GM12878 (cell line): ENCODE measurements around the gene CLCN7. TPM values are rescaled to one million over a fixed set of nuclear protein-coding genes. Genes with fewer than 3 reads are reported as not detected.

Experiments used
- ATAC-seq: fragments of 200-7000 bp; cut with Tn5 transposase; 3 replicates; pipeline ENCODE4 v1.9.1; 2020; ENCODE audit warnings: mild to moderate bottlenecking, moderate library complexity
- BruUV-seq: library from RNA; stranded (reverse); fragments of 400-500 nt; replicated peaks from 2 replicates; lab custom pipeline; 2021; lab: Mats Ljungman, UMichigan
- CTCF ChIA-PET: fragments of 300-600 bp; sonication (Branson Sonifier 250); formaldehyde crosslinking; extraction: SDS; loops from one replicate; lab custom pipeline; 2021; ENCODE audit warnings: inconsistent platforms; lab: Yijun Ruan, JAX
- POLR2A ChIA-PET: fragments of 350-600 bp; formaldehyde crosslinking; extraction: SDS; loops from one replicate; lab custom pipeline; 2021; ENCODE audit warnings: inconsistent platforms; lab: Charles Lee
- RAD21 ChIA-PET: fragments of 300-600 bp; sonication (Branson Sonifier 250); formaldehyde crosslinking; loops from one replicate; lab custom pipeline; 2023; ENCODE audit warnings: antibody characterized with exemption; ENCODE audit not compliant: unreplicated experiment; lab: Charles Lee
- SMC1A ChIA-PET: fragments of 300-600 bp; sonication (Branson Sonifier 250); formaldehyde crosslinking; loops from one replicate; lab custom pipeline; 2023; ENCODE audit not compliant: unreplicated experiment, uncharacterized antibody; lab: Charles Lee
- DNase-seq: peaks from one replicate; pipeline ENCODE4 v3.0.0-alpha.2; 2011; ENCODE audit warnings: low read depth, low spot score
- FAIRE-seq: peaks from 3 replicates; lab custom pipeline; 2011; peaks lifted over from hg19 to GRCh38; lab: Jason Lieb, UNC
- H2AFZ ChIP-seq: 2 replicates; pipeline ENCODE4 v1.6.0; 2011; ENCODE audit warnings: low read depth, low read length, control low read depth; ENCODE audit not compliant: control insufficient read depth
- H3K27ac ChIP-seq: 2 replicates; pipeline ENCODE4 v1.5.1; 2011; ENCODE audit warnings: control low read depth; ENCODE audit not compliant: control insufficient read depth, insufficient read depth
- H3K27me3 ChIP-seq, 2 experiments: replicated peaks in 1 of 2; 2 replicates each; pipeline versions ENCODE4 v1.6.0 to v1.6.1; 2011; ENCODE audit warnings: low read length in 1 of 2; ENCODE audit not compliant: control insufficient read depth in 2 of 2, insufficient read depth in 2 of 2
- H3K36me3 ChIP-seq, 2 experiments: 2 replicates each; pipeline ENCODE4 v1.5.1; 2011; ENCODE audit warnings: low read length in 1 of 2; ENCODE audit not compliant: control insufficient read depth in 2 of 2, insufficient read depth in 2 of 2
- H3K4me1 ChIP-seq: 2 replicates; pipeline ENCODE4 v1.6.1; 2011; ENCODE audit warnings: mild to moderate bottlenecking, low read length, moderate library complexity, mixed read lengths; ENCODE audit not compliant: control insufficient read depth, insufficient read depth
- H3K4me2 ChIP-seq: 2 replicates; pipeline ENCODE4 v1.6.0; 2011; ENCODE audit warnings: control low read depth; ENCODE audit not compliant: control insufficient read depth, insufficient read depth
- H3K4me3 ChIP-seq: fragments of 200-600 bp; sonication (generic); 2 replicates; pipeline ENCODE4 v1.5.1; 2016
- H3K79me2 ChIP-seq: 2 replicates; pipeline ENCODE4 v1.6.0; 2011; ENCODE audit warnings: low read length; ENCODE audit not compliant: control insufficient read depth, insufficient read depth
- H3K9ac ChIP-seq: 2 replicates; pipeline ENCODE4 v1.8.0; 2011; ENCODE audit warnings: low read length, control low read depth, mixed read lengths; ENCODE audit not compliant: control insufficient read depth, insufficient read depth
- H3K9me3 ChIP-seq: replicated peaks from 3 replicates; pipeline ENCODE4 v1.5.1; 2011; ENCODE audit warnings: mild to moderate bottlenecking, low read length; ENCODE audit not compliant: control insufficient read depth, insufficient read depth
- H4K20me1 ChIP-seq: 2 replicates; pipeline ENCODE4 v1.6.0; 2011; ENCODE audit not compliant: control insufficient read depth, insufficient read depth
- BMI1 ChIP-seq: fragments of 450-650 bp; IDR thresholded peaks from 2 replicates; pipeline ENCODE4 v1.6.1; 2016; ENCODE audit warnings: mild to moderate bottlenecking, moderate library complexity, borderline replicate concordance
- EZH2 ChIP-seq: IDR thresholded peaks from 2 replicates; pipeline ENCODE4 v1.6.1; 2012; ENCODE audit warnings: low read depth, mild to moderate bottlenecking, control low read depth, inconsistent platforms, low read length, borderline replicate concordance; ENCODE audit not compliant: control insufficient read depth
- FOXK2 ChIP-seq: fragments of 450-650 bp; IDR thresholded peaks from 2 replicates; pipeline ENCODE4 v1.6.1; 2017; ENCODE audit warnings: mild to moderate bottlenecking, moderate library complexity
- HDGF ChIP-seq: fragments of 450-650 bp; IDR thresholded peaks from 2 replicates; pipeline ENCODE4 v1.6.1; 2016; ENCODE audit warnings: antibody characterized with exemption
- JUNB ChIP-seq: IDR thresholded peaks from 2 replicates; pipeline ENCODE4 v1.6.1; 2016; ENCODE audit warnings: antibody characterized with exemption, mild to moderate bottlenecking
- PAX8 ChIP-seq: fragments of 450-650 bp; IDR thresholded peaks from 2 replicates; pipeline ENCODE4 v1.6.1; 2017; ENCODE audit warnings: mild to moderate bottlenecking, moderate library complexity
- PML ChIP-seq: IDR thresholded peaks from 2 replicates; pipeline ENCODE4 v1.6.1; 2012; ENCODE audit warnings: low read length, inconsistent platforms
- POU2F2 ChIP-seq: IDR thresholded peaks from 3 replicates; pipeline ENCODE4 v1.6.1; 2011; ENCODE audit warnings: low read depth, mild to moderate bottlenecking, low read length, borderline replicate concordance
- SREBF1 ChIP-seq: IDR thresholded peaks from 2 replicates; pipeline ENCODE4 v1.6.1; 2012; ENCODE audit warnings: mild to moderate bottlenecking, low read length
- SRF ChIP-seq, 2 experiments: IDR thresholded peaks; 2 replicates each; pipeline ENCODE4 v1.6.1; 2011; ENCODE audit warnings: low read depth in 2 of 2, low read length in 2 of 2, mild to moderate bottlenecking in 1 of 2, moderate library complexity in 1 of 2
- STAT1 ChIP-seq: fragments of 450-650 bp; conservative IDR thresholded peaks from 2 replicates; pipeline ENCODE4 v1.6.1; 2014; ENCODE audit warnings: antibody characterized with exemption, mild to moderate bottlenecking
- ZBED1 ChIP-seq: IDR thresholded peaks from 2 replicates; pipeline ENCODE4 v1.6.1; 2016; ENCODE audit warnings: borderline replicate concordance
- WGBS: methylation state at CpG from one replicate; pipeline ENCODE4 v1.1.6; 2016; ENCODE audit warnings: low lambda C conversion rate; ENCODE audit not compliant: insufficient replicate concordance, insufficient coverage; ENCODE audit errors: missing lambda C conversion rate; 5-methylcytosine and 5-hydroxymethylcytosine counted together
- in situ Hi-C: fragments of 300-500 bp; cut with MboI; formaldehyde crosslinking; loops from 9 replicates; pipeline ENCODE4 v1.14.3; 2018; ENCODE audit warnings: mixed read lengths
- intact Hi-C: fragments of 100-400 bp; cut with micrococcal nuclease; formaldehyde crosslinking; loops from one replicate; pipeline ENCODE4 v1.14.2; 2022; ENCODE audit not compliant: unreplicated experiment
- polyA plus RNA-seq, 11 experiments: library from polyadenylated mRNA; depleted of rRNA in 4 of 11; unstranded in 6 of 11; stranded (reverse) in 5 of 11; fragments of >200 nt; fragmentation: Nextera tagmentation in 4 of 11; fragmentation: Illumina TruSeq in 1 of 11; extraction: Ambion mirVana in 4 of 11; extraction: Trizol in 1 of 11; gene quantifications; 1 replicate in 1 of 11; 2 replicates in 10 of 11; pipeline versions ENCODE4 v1.2.1 to v1.2.3, GENCODE V29; 2011 to 2016; ENCODE audit warnings: inconsistent platforms in 2 of 11, missing spikeins in 2 of 11, low read depth in 1 of 11
- total RNA-seq, 4 experiments: library from RNA; depleted of rRNA in 3 of 4; stranded (reverse); fragments of >200 nt in 3 of 4; fragmentation: Illumina TruSeq in 1 of 4; extraction: Trizol in 1 of 4; gene quantifications; 2 replicates each; pipeline versions ENCODE4 v1.2.1 to v1.2.3, GENCODE V29; 2013 to 2021
- TF ChIP-seq, protein P1 (sequence below): fragments of 450-650 bp; IDR thresholded peaks from 2 replicates; pipeline ENCODE4 v1.6.1; 2017; ENCODE audit warnings: borderline replicate concordance
- TF ChIP-seq, protein P2 (sequence below): IDR thresholded peaks from 2 replicates; pipeline ENCODE4 v1.6.1; 2011; ENCODE audit warnings: borderline replicate concordance, low read depth, mild to moderate bottlenecking, moderate library complexity, mixed read lengths, low read length; ENCODE audit not compliant: insufficient read depth; ENCODE audit errors: extremely low read length
- TF ChIP-seq, protein P3 (sequence below): fragments of 450-650 bp; IDR thresholded peaks from 2 replicates; pipeline ENCODE4 v1.6.1; 2018; ENCODE audit warnings: borderline replicate concordance, mild to moderate bottlenecking; ENCODE audit not compliant: partially characterized antibody
- TF ChIP-seq, protein P4 (sequence below): fragments of 450-650 bp; IDR thresholded peaks from 2 replicates; pipeline ENCODE4 v1.6.1; 2016; ENCODE audit warnings: mild to moderate bottlenecking

CLCN7 gene
- total and polyA plus RNA-seq, 10 of the 15 experiments (the other 5 are each of a cell fraction or from before 2014, with no cell fraction given), result 0.04 to 62.5 (median 19.9) TPM

DNA sequence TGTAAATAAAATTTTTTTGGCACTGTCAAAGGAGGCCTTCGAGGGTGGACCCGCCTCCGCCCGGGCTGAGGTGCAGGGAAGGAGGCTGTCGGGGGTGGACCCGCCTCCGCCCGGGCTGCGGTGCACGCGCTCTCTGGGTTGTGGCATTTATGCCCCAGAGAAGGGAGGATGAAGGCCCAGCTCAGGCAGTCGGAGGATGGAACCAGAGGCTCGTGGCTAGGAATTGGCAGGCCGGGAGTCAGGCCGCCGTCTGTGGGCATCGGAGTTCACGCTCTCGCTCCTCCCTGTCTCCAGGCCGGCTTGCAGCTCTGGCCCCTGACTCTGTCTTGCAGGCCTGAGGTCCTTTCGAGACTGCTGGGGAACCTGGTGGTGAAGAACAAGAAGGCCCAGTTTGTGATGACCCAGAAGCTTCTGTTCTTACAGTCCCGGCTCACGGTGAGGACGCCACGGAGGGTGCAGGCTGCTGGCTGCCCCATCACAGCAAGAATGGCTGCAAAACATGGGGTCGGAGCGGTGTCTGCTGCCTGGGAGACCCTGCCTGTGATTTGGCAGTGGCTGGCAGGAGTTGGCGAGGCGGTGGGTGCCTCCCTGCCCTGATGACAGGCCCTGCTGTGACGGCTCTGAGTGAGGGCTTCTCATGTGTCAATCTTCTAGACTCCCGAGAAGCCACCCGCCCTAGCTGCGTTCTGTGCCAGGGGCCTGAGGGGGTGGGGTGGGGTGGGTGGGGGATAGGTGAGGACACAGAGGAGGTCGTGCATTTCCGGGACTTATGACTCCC, 24.3 kb upstream of the CLCN7 start (continued):
- TF ChIP-seq, protein P1, sequence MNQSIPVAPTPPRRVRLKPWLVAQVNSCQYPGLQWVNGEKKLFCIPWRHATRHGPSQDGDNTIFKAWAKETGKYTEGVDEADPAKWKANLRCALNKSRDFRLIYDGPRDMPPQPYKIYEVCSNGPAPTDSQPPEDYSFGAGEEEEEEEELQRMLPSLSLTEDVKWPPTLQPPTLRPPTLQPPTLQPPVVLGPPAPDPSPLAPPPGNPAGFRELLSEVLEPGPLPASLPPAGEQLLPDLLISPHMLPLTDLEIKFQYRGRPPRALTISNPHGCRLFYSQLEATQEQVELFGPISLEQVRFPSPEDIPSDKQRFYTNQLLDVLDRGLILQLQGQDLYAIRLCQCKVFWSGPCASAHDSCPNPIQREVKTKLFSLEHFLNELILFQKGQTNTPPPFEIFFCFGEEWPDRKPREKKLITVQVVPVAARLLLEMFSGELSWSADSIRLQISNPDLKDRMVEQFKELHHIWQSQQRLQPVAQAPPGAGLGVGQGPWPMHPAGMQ, result no peak
- TF ChIP-seq, protein P2, sequence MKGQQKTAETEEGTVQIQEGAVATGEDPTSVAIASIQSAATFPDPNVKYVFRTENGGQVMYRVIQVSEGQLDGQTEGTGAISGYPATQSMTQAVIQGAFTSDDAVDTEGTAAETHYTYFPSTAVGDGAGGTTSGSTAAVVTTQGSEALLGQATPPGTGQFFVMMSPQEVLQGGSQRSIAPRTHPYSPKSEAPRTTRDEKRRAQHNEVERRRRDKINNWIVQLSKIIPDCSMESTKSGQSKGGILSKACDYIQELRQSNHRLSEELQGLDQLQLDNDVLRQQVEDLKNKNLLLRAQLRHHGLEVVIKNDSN, result no peak
- TF ChIP-seq SREBF1, result no peak
- TF ChIP-seq BMI1, result no peak
- TF ChIP-seq, all 136 proteins: peak for 0

DNA sequence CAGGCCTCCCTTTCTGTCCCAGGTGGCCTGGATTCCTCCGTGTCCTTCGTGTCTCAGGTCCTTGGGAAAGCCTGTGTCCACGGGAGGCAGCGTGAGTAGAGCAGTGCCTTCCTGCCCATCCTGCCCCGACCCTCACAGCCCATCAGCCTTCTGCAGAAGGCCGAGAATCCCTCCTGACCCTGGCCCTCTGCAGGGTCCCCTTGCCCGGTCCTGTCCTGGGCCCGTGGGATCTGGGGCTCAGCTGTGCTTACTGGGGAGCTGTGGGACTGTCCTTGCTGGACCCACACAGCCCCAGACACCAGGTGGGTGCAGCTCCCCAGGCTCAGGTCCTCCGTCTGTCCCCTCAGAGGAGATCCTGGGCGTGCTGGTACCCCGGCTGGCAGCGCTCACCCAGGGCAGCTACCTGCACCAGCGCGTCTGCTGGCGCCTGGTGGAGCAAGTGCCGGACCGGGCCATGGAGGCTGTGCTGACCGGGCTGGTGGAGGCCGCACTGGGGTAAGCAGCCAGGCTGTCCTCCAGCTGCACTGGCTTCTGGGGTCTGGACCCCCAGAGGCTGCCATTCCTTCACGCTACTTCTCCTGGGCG, 22.3 kb upstream of the CLCN7 start:
- ChIA-PET CTCF (no interaction called here), SMC1A (interaction anchor here (0.7 kb wide), 1 partner anchor 273 kb away, joined by 3 read pairs; no protein-coding TSS in a partner anchor)
- FAIRE-seq, result no peak
- no peak for TF ChIP-seq JUNB
- TF ChIP-seq SRF (IDR thresholded peaks at IDR 0.05; ENCODE audit: low read depth in 2 of 2, low read length in 2 of 2), result no peak
- no peak for TF ChIP-seq FOXK2
- no peak for TF ChIP-seq HDGF
- no peak for TF ChIP-seq PML
- TF ChIP-seq, protein P3, sequence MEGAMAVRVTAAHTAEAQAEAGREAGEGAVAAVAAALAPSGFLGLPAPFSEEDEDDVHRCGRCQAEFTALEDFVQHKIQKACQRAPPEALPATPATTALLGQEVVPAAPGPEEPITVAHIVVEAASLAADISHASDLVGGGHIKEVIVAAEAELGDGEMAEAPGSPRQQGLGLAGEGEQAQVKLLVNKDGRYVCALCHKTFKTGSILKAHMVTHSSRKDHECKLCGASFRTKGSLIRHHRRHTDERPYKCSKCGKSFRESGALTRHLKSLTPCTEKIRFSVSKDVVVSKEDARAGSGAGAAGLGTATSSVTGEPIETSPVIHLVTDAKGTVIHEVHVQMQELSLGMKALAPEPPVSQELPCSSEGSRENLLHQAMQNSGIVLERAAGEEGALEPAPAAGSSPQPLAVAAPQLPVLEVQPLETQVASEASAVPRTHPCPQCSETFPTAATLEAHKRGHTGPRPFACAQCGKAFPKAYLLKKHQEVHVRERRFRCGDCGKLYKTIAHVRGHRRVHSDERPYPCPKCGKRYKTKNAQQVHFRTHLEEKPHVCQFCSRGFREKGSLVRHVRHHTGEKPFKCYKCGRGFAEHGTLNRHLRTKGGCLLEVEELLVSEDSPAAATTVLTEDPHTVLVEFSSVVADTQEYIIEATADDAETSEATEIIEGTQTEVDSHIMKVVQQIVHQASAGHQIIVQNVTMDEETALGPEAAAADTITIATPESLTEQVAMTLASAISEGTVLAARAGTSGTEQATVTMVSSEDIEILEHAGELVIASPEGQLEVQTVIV, result no peak
- TF ChIP-seq PAX8, result no peak
- TF ChIP-seq, protein P4, sequence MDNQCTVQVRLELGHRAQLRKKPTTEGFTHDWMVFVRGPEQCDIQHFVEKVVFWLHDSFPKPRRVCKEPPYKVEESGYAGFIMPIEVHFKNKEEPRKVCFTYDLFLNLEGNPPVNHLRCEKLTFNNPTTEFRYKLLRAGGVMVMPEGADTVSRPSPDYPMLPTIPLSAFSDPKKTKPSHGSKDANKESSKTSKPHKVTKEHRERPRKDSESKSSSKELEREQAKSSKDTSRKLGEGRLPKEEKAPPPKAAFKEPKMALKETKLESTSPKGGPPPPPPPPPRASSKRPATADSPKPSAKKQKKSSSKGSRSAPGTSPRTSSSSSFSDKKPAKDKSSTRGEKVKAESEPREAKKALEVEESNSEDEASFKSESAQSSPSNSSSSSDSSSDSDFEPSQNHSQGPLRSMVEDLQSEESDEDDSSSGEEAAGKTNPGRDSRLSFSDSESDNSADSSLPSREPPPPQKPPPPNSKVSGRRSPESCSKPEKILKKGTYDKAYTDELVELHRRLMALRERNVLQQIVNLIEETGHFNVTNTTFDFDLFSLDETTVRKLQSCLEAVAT, result no peak
- no peak for TF ChIP-seq EZH2
- no peak for TF ChIP-seq POU2F2
- TF ChIP-seq ZBED1, result no peak
- no peak for TF ChIP-seq STAT1

More for the DNA sequence above, 22.3 kb upstream of the CLCN7 start:
- in situ Hi-C loops (no loop called here), intact Hi-C loops (no loop called here)
- H3K4me1 ChIP-seq, result peaks cover 6% of the 10 kb centered on the region
- no peak overlapping the region for H3K27ac ChIP-seq
- no peak overlapping the region for H3K4me2 ChIP-seq
- POLR2A ChIA-PET, result no interaction called here
- ATAC-seq (no peak), DNase-seq (no peak)
- H3K4me3 ChIP-seq, result no peak overlapping the region
- RAD21 ChIA-PET, result no interaction called here
- no peak overlapping the region for H2AFZ ChIP-seq
- H3K27me3 ChIP-seq, result no peaks in the 10 kb centered on the region
- H3K36me3 ChIP-seq, result peaks cover 3 to 12% of the 10 kb centered on the region in 2 experiments; a peak in 3 of 4 replicates
- H3K9me3 ChIP-seq, result no peaks in the 10 kb centered on the region
- no peak overlapping the region for H3K9ac ChIP-seq
- 89% methylated on average over 21 of the region's 21 CpGs for WGBS
- no TSS peak for BruUV-seq
- peaks cover 17% of the 10 kb centered on the region for H3K79me2 ChIP-seq
- no peaks in the 10 kb centered on the region for H4K20me1 ChIP-seq
